ENCODE results near the gene FNDC11. TPM values are rescaled to one million over a fixed set of nuclear protein-coding genes. Genes with fewer than 3 reads are reported as not detected.

The FNDC11 gene
- total and polyA plus RNA-seq, 2 donors (not counting 3 experiments of a cell fraction or from before 2014, with no cell fraction given): 0.71 to 1.9 TPM

DNA sequence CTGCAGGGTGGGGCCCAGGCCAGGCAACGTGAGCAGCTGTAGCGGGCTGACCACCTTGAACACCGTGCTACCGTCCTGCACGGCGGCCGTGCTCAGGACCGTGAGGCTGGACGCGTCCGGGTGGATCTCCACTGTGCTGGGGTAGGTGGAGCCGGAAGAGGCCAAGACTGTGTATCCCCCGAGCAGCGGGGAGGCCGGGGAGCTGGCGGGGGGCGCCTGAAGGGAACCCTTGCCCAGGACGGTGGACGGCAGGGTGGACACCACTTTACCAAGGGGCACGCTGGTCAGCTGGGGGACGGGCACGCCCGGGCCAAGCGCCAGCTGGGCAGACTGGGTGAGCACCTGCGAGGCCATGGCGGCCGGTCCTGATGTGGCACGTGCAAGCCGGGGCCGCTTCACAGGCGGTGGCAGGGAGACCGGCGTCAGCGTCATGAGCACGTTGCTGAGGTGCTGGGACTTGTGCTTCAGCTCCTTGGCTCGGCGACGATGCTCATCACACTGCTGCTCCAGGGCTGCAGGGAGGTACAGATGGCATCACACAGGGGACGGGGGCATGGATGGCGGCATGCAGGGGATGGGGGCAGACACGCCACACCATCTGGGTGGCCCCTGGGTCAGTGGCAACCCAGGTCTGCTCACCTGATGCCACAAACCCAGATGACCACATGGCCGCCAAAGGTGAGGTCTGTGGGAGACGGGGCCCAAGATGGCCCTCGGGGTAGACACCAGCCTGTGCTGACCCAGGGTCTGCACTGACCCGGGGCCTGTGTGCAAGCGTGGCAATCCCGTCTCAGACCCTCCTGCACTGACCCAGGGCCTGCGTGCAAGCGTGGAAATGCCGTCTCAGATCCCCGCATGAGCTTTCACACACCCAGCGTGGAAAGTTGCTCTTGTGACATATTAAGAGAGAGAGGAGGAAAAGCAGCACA, 36.5 kb downstream of the FNDC11 start:
- Histone ChIP-seq H3K9me3 (replicated peaks; ENCODE audit: control insufficient read depth, insufficient read depth, low read length) (no peaks in the 10 kb centered on the region), H3K36me3 (ENCODE audit: control insufficient read depth in 2 of 2, extremely low read depth in 1 of 2, insufficient read depth in 2 of 2, low read length in 2 of 2) (peaks cover 0 to 39% of the 10 kb centered on the region in 2 experiments), H3K4me1 (ENCODE audit: control insufficient read depth, extremely low read depth, insufficient read depth, low read length) (no peaks in the 10 kb centered on the region), H4K20me1 (replicated peaks; ENCODE audit: control insufficient read depth, extremely low read depth, insufficient read depth, low read length) (no peaks in the 10 kb centered on the region), H3K27ac (ENCODE audit: insufficient read depth, low read depth, low read length) (no peak overlapping the region), H3K9ac (replicated peaks; ENCODE audit: extremely low read depth, insufficient read depth, low read length) (no peak overlapping the region), H3K27me3 (ENCODE audit: control insufficient read depth in 2 of 2, insufficient read depth in 2 of 2, low read length in 2 of 2) (no peaks in the 10 kb centered on the region), H3K9me1 (replicated peaks; ENCODE audit: control insufficient read depth, extremely low read depth, insufficient read depth, low read length) (no peaks in the 10 kb centered on the region), H3K4me2 (ENCODE audit: insufficient read depth, low read length) (no peak overlapping the region), H3K79me2 (ENCODE audit: control insufficient read depth, insufficient read depth, low read length) (no peaks in the 10 kb centered on the region), H3K4me3 (replicated peaks in 1 of 3; ENCODE audit: insufficient read depth in 1 of 3, low read depth in 1 of 3, low read length in 3 of 3) (no peak overlapping the region), H2AFZ (ENCODE audit: low read depth, low read length) (no peak overlapping the region)
- FAIRE-seq (no peak), DNase-seq (ENCODE audit: low read depth, low spot score) (no peak)
- TF ChIP-seq, protein P1, sequence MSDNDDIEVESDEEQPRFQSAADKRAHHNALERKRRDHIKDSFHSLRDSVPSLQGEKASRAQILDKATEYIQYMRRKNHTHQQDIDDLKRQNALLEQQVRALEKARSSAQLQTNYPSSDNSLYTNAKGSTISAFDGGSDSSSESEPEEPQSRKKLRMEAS (IDR thresholded peaks at IDR 0.05; ENCODE audit: insufficient read depth, insufficient read length): no peak
- TF ChIP-seq MYC (IDR thresholded peaks at IDR 0.05; ENCODE audit: low read depth, low read length): no peak
- no peak for TF ChIP-seq JUN (IDR thresholded peaks at IDR 0.05; ENCODE audit: borderline replicate concordance, insufficient read depth, insufficient read length, low read depth)
- no peak for TF ChIP-seq POLR2AphosphoS5 (IDR thresholded peaks at IDR 0.05; ENCODE audit: insufficient read depth, low read depth, low read length)
- TF ChIP-seq, protein P2, sequence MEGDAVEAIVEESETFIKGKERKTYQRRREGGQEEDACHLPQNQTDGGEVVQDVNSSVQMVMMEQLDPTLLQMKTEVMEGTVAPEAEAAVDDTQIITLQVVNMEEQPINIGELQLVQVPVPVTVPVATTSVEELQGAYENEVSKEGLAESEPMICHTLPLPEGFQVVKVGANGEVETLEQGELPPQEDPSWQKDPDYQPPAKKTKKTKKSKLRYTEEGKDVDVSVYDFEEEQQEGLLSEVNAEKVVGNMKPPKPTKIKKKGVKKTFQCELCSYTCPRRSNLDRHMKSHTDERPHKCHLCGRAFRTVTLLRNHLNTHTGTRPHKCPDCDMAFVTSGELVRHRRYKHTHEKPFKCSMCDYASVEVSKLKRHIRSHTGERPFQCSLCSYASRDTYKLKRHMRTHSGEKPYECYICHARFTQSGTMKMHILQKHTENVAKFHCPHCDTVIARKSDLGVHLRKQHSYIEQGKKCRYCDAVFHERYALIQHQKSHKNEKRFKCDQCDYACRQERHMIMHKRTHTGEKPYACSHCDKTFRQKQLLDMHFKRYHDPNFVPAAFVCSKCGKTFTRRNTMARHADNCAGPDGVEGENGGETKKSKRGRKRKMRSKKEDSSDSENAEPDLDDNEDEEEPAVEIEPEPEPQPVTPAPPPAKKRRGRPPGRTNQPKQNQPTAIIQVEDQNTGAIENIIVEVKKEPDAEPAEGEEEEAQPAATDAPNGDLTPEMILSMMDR (IDR thresholded peaks at IDR 0.05; ENCODE audit: extremely low read depth in 1 of 2, insufficient read depth in 1 of 2, low read depth in 1 of 2, low read length in 2 of 2): no peak
- no peak for TF ChIP-seq FOS (IDR thresholded peaks at IDR 0.05; ENCODE audit: borderline replicate concordance, insufficient read depth, low read length)
- TF ChIP-seq POLR2A (IDR thresholded peaks at IDR 0.05; ENCODE audit: low read depth, low read length): no peak
- TF ChIP-seq EZH2 (IDR thresholded peaks at IDR 0.05; ENCODE audit: borderline replicate concordance, low read depth, low read length, severe bottlenecking): no peak
- no peak for TF ChIP-seq GATA2 (IDR thresholded peaks at IDR 0.05; ENCODE audit: insufficient read depth, insufficient read length, low read depth, low read length)
- ChIA-PET POLR2A (no interaction called here), CTCF (no interaction called here)
- no TSS peak for BruUV-seq (replicated peaks)
- dilution Hi-C loops (cut with MboI; ENCODE audit: extremely low pct_ligation_motif_present, low sequenced_read_pairs): no loop called here
- intact Hi-C loops (cut with micrococcal nuclease): loop anchor here (10.0 kb wide), 1 partner anchor 426 kb away; no protein-coding TSS in a partner anchor

Measured in endothelial cell of umbilical vein (primary cell).